Ascending aorta (tissue), 2 donors: ENCODE results near the gene GATC. TPM values are rescaled to one million over a fixed set of nuclear protein-coding genes. Genes with fewer than 3 reads are reported as not detected.

Source experiments
- DNase-seq, 2 donors: peaks; one replicate each; pipeline ENCODE4 v3.0.0-alpha.2; 2019; ENCODE audit warnings: low spot score in 2 of 2
- H3K27ac ChIP-seq, 2 donors: fragments of 200-600 bp; sonication (generic); one replicate each; pipeline ENCODE4 v1.5.1; 2016 to 2017; ENCODE audit warnings: mild to moderate bottlenecking in 1 of 2
- H3K27me3 ChIP-seq: fragments of 200-600 bp; sonication (generic); one replicate; pipeline ENCODE4 v1.5.1; 2017
- H3K36me3 ChIP-seq, 2 donors: fragments of 200-600 bp; sonication (generic); one replicate each; pipeline ENCODE4 v1.5.1; 2016
- H3K4me1 ChIP-seq, 2 donors: fragments of 200-600 bp; sonication (generic); one replicate each; pipeline ENCODE4 v1.5.1; 2016 to 2017; ENCODE audit warnings: mild to moderate bottlenecking in 1 of 2
- H3K4me3 ChIP-seq, 2 donors: fragments of 200-600 bp; sonication (generic); one replicate each; pipeline ENCODE4 v1.5.1; 2016 to 2017; ENCODE audit warnings: mild to moderate bottlenecking in 1 of 2
- H3K9me3 ChIP-seq, 2 donors: fragments of 200-600 bp; sonication (generic); one replicate each; pipeline ENCODE4 v1.5.1; 2016
- CTCF ChIP-seq, 3 experiments: fragments of 200-600 bp in 2 of 3; fragments of 450-650 bp in 1 of 3; sonication (generic) in 2 of 3; IDR thresholded peaks; one replicate each; pipeline ENCODE4 v1.5.1; 2016 to 2019; ENCODE audit warnings: antibody characterized with exemption in 3 of 3, mild to moderate bottlenecking in 1 of 3, moderate library complexity in 1 of 3
- intact Hi-C: fragments of 100-400 bp; cut with DNase I; formaldehyde crosslinking; loops from one replicate; pipeline ENCODE4 v1.15.1; 2023
- total RNA-seq: library from RNA; depleted of rRNA; stranded (reverse); fragments of >200 nt; gene quantifications from one replicate; pipeline ENCODE4 v1.1.0, GENCODE V29; 2016

GATC gene
- total RNA-seq, 1 donor from 2014 or later, result 6.2 TPM

GRCh38 chr12:120468325-120468820 lies 22.1 kb downstream of the GATC start:
- Histone ChIP-seq H3K27me3 (no peaks in the 10 kb centered on the region), H3K9me3 (no peaks in the 10 kb centered on the region), H3K27ac (peak overlapping the region; percentile 94), H3K4me1 (peaks cover 8 to 32% of the 10 kb centered on the region in 2 donors), H3K36me3 (peaks cover 22 to 27% of the 10 kb centered on the region in 2 donors), H3K4me3 (peak overlapping the region; percentile 97 to 99)
- no peak for TF ChIP-seq CTCF (IDR thresholded peaks at IDR 0.05)
- intact Hi-C loops, result loop anchor here (2.0 kb wide), 1 partner anchor 22 kb away; the partner anchor contains the start of genes GATC and TRIAP1
- peak in 1 of 2 donors; percentile 69 for DNase-seq

- Histone ChIP-seq H3K27ac (peak overlapping the region; percentile 94), H3K4me1 (peaks cover 8 to 32% of the 10 kb centered on the region in 2 donors), H3K9me3 (no peaks in the 10 kb centered on the region), H3K4me3 (peak overlapping the region; percentile 97 to 99), H3K36me3 (peaks cover 17 to 22% of the 10 kb centered on the region in 2 donors), H3K27me3 (no peaks in the 10 kb centered on the region)
- intact Hi-C loops, result loop anchor here (1.0 to 2.0 kb wide), 2 partner anchors 22 to 27 kb away; partner anchors contain the start of genes DYNLL1, GATC and TRIAP1
- DNase-seq, result peak in 1 of 2 donors; percentile 69
- no peak for TF ChIP-seq CTCF (IDR thresholded peaks at IDR 0.05)
Observed at GRCh38 chr12:120468821-120469449, 22.7 kb downstream of the GATC start.

GRCh38 chr12:120469450-120470149 lies 23.4 kb downstream of the GATC start, which contains the start of gene SRSF9:
TSS of gene SRSF9 (minus strand) at chr12:120469748. CDS start at chr12:120469609, 139 bp downstream.
- TF ChIP-seq CTCF (IDR thresholded peaks at IDR 0.05), result peak; percentile 92 to 96 (median 93)
- no peaks in the 10 kb centered on the region for H3K27me3 ChIP-seq
- peaks cover 10 to 15% of the 10 kb centered on the region in 2 donors for H3K36me3 ChIP-seq
- peak; percentile 85 to 98 for DNase-seq
- H3K4me3 ChIP-seq, result peak within 1 kb of the TSS; percentile 97 to 99
- intact Hi-C loops, result loop anchor here (1.0 to 2.0 kb wide), 2 partner anchors 23 to 27 kb away; partner anchors contain the start of genes DYNLL1, GATC and TRIAP1
- H3K27ac ChIP-seq, result peak within 1 kb of the TSS; percentile 94
- no peaks in the 10 kb centered on the region for H3K9me3 ChIP-seq
- H3K4me1 ChIP-seq, result peaks cover 8 to 32% of the 10 kb centered on the region in 2 donors

GRCh38 chr12:120470150-120470784 lies 24.0 kb downstream of the GATC start:
- H3K27ac ChIP-seq, result peak overlapping the region; percentile 94
- peaks cover 8 to 32% of the 10 kb centered on the region in 2 donors for H3K4me1 ChIP-seq
- intact Hi-C loops, result no loop called here
- H3K27me3 ChIP-seq, result no peaks in the 10 kb centered on the region
- TF ChIP-seq CTCF (IDR thresholded peaks at IDR 0.05), result no peak
- peaks cover 3 to 8% of the 10 kb centered on the region in 2 donors for H3K36me3 ChIP-seq
- no peaks in the 10 kb centered on the region for H3K9me3 ChIP-seq
- no peak for DNase-seq
- H3K4me3 ChIP-seq, result peak overlapping the region; percentile 97 to 99

- no peaks in the 10 kb centered on the region for H3K36me3 ChIP-seq
- H3K4me1 ChIP-seq, result peaks cover 8 to 19% of the 10 kb centered on the region in 2 donors
- no peaks in the 10 kb centered on the region for H3K27me3 ChIP-seq
- DNase-seq, result no peak
- no peak for TF ChIP-seq CTCF (IDR thresholded peaks at IDR 0.05)
- H3K27ac ChIP-seq, result no peak overlapping the region
- intact Hi-C loops, result no loop called here
- H3K9me3 ChIP-seq, result no peaks in the 10 kb centered on the region
- H3K4me3 ChIP-seq, result no peak overlapping the region
Observed at GRCh38 chr12:120472521-120472920, 26.3 kb downstream of the GATC start.
